Measurements from ENCODE around the gene PCARE. TPM values are rescaled to one million over a fixed set of nuclear protein-coding genes. Genes with fewer than 3 reads are reported as not detected.

The PCARE gene
- total and polyA plus RNA-seq, 2 experiments from 2014 or later = not detected

DNA sequence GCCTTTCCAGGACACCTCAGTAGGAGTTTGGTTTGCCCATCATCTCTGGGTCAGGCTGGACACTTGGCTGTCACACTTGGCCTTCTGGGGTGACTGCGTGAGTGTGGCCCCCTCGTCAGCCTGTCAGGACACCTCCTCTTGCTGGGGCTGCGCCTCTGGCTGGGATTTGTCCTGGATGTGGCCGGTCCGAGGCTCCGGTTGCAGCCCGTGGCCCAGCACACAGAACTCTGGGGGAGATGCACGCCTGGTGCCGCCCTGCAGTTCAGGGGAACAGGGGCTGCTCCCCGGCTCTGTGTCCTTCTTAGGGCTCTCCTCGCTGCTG lies 9.6 kb downstream of the PCARE start:
- H3K79me2 ChIP-seq (replicated peaks; ENCODE audit: insufficient read depth) = no peaks in the 10 kb centered on the region
- no peak for DNase-seq (ENCODE audit: low spot score)
- Mint-ChIP-seq H3K4me1 (peaks cover 17% of the 10 kb centered on the region), H3K36me3 (ENCODE audit: low read depth) (no peaks in the 10 kb centered on the region), H3K27ac (no peak overlapping the region), H3K4me3 (no peak overlapping the region), H3K9me3 (no peaks in the 10 kb centered on the region), H3K27me3 (ENCODE audit: insufficient read depth, low read depth, poor library complexity) (peaks cover 8% of the 10 kb centered on the region)
- no peaks in the 10 kb centered on the region for H3F3A ChIP-seq (replicated peaks; ENCODE audit: low read depth)
- H3K9me2 ChIP-seq (ENCODE audit: insufficient read depth) = no peaks in the 10 kb centered on the region
- ATAC-seq = peak; percentile 53
- H3K4me3 ChIP-seq = no peak overlapping the region
- TF ChIP-seq POLR2AphosphoS5 (IDR thresholded peaks at IDR 0.05; ENCODE audit: low read depth) (no peak), ZNF331 (CRISPR knock-in tag; IDR thresholded peaks at IDR 0.05; ENCODE audit: low read depth) (no peak), NANOG (IDR thresholded peaks at IDR 0.05; ENCODE audit: borderline replicate concordance) (no peak)
- TF ChIP-seq, protein P1, sequence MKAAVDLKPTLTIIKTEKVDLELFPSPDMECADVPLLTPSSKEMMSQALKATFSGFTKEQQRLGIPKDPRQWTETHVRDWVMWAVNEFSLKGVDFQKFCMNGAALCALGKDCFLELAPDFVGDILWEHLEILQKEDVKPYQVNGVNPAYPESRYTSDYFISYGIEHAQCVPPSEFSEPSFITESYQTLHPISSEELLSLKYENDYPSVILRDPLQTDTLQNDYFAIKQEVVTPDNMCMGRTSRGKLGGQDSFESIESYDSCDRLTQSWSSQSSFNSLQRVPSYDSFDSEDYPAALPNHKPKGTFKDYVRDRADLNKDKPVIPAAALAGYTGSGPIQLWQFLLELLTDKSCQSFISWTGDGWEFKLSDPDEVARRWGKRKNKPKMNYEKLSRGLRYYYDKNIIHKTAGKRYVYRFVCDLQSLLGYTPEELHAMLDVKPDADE (IDR thresholded peaks at IDR 0.05) = no peak
- H3K27me3 ChIP-seq (ENCODE audit: insufficient read depth) = no peaks in the 10 kb centered on the region
- no peak overlapping the region for H3K4me2 ChIP-seq
- H2AFZ ChIP-seq = peak overlapping the region; percentile 84
- no peaks in the 10 kb centered on the region for H3K36me3 ChIP-seq (ENCODE audit: insufficient read depth)
- no peaks in the 10 kb centered on the region for H4K20me1 ChIP-seq (replicated peaks; ENCODE audit: insufficient read depth)
- no peak overlapping the region for H3K27ac ChIP-seq (ENCODE audit: low read depth)
- no peaks in the 10 kb centered on the region; the same call in 1 of the 2 replicates for H3K4me1 ChIP-seq (ENCODE audit: insufficient read depth)

GRCh38 chr2:29064346-29064715 lies 10.0 kb downstream of the PCARE start:
- no peaks in the 10 kb centered on the region for H3K9me3 Mint-ChIP-seq
- Histone ChIP-seq H4K20me1 (replicated peaks; ENCODE audit: insufficient read depth) (no peaks in the 10 kb centered on the region), H3K79me2 (replicated peaks; ENCODE audit: insufficient read depth) (no peaks in the 10 kb centered on the region), H3K36me3 (ENCODE audit: insufficient read depth) (no peaks in the 10 kb centered on the region), H3K4me1 (ENCODE audit: insufficient read depth) (no peaks in the 10 kb centered on the region; the same call in 1 of the 2 replicates), H3K4me2 (no peak overlapping the region), H3K27me3 (ENCODE audit: insufficient read depth) (no peaks in the 10 kb centered on the region), H3F3A (replicated peaks; ENCODE audit: low read depth) (no peaks in the 10 kb centered on the region), H3K27ac (ENCODE audit: low read depth) (no peak overlapping the region), H2AFZ (peak overlapping the region; percentile 84), H3K4me3 (no peak overlapping the region), H3K9me2 (ENCODE audit: insufficient read depth) (no peaks in the 10 kb centered on the region)
- peaks cover 17% of the 10 kb centered on the region for H3K4me1 Mint-ChIP-seq
- DNase-seq (ENCODE audit: low spot score) (no peak), ATAC-seq (no peak)
- H3K4me3 Mint-ChIP-seq = no peak overlapping the region
- H3K27ac Mint-ChIP-seq = no peak overlapping the region
- peaks cover 8% of the 10 kb centered on the region for H3K27me3 Mint-ChIP-seq (ENCODE audit: insufficient read depth, low read depth, poor library complexity)
- H3K36me3 Mint-ChIP-seq (ENCODE audit: low read depth) = no peaks in the 10 kb centered on the region
- TF ChIP-seq POLR2AphosphoS5 (IDR thresholded peaks at IDR 0.05; ENCODE audit: low read depth) (no peak), ZNF114 (CRISPR knock-in tag; IDR thresholded peaks at IDR 0.05) (no peak), STAT1 (IDR thresholded peaks at IDR 0.05; ENCODE audit: unreplicated experiment) (no peak), REST (IDR thresholded peaks at IDR 0.05; ENCODE audit: unreplicated experiment) (no peak), EZH2phosphoT487 (IDR thresholded peaks at IDR 0.05; ENCODE audit: unreplicated experiment) (no peak), NANOG (IDR thresholded peaks at IDR 0.05; ENCODE audit: borderline replicate concordance) (no peak), EZH2 (IDR thresholded peaks at IDR 0.05; ENCODE audit: low read depth, unreplicated experiment) (no peak), ZNF331 (CRISPR knock-in tag; IDR thresholded peaks at IDR 0.05; ENCODE audit: low read depth) (no peak), ZNF462 (CRISPR knock-in tag; IDR thresholded peaks at IDR 0.05) (no peak)
